GM12878 (cell line): ENCODE measurements around the gene CAPS. TPM values are rescaled to one million over a fixed set of nuclear protein-coding genes. Genes with fewer than 3 reads are reported as not detected.

Experiments
- ATAC-seq: fragments of 200-7000 bp; cut with Tn5 transposase; 3 replicates; pipeline ENCODE4 v1.9.1; 2020; ENCODE audit warnings: mild to moderate bottlenecking, moderate library complexity
- BruUV-seq: library from RNA; stranded (reverse); fragments of 400-500 nt; replicated peaks from 2 replicates; lab custom pipeline; 2021; lab: Mats Ljungman, UMichigan
- CTCF ChIA-PET: fragments of 300-600 bp; sonication (Branson Sonifier 250); formaldehyde crosslinking; extraction: SDS; loops from one replicate; lab custom pipeline; 2021; ENCODE audit warnings: inconsistent platforms; lab: Yijun Ruan, JAX
- POLR2A ChIA-PET: fragments of 350-600 bp; formaldehyde crosslinking; extraction: SDS; loops from one replicate; lab custom pipeline; 2021; ENCODE audit warnings: inconsistent platforms; lab: Charles Lee
- RAD21 ChIA-PET: fragments of 300-600 bp; sonication (Branson Sonifier 250); formaldehyde crosslinking; loops from one replicate; lab custom pipeline; 2023; ENCODE audit warnings: antibody characterized with exemption; ENCODE audit not compliant: unreplicated experiment; lab: Charles Lee
- SMC1A ChIA-PET: fragments of 300-600 bp; sonication (Branson Sonifier 250); formaldehyde crosslinking; loops from one replicate; lab custom pipeline; 2023; ENCODE audit not compliant: unreplicated experiment, uncharacterized antibody; lab: Charles Lee
- DNase-seq: peaks from one replicate; pipeline ENCODE4 v3.0.0-alpha.2; 2011; ENCODE audit warnings: low read depth, low spot score
- FAIRE-seq: peaks from 3 replicates; lab custom pipeline; 2011; peaks lifted over from hg19 to GRCh38; lab: Jason Lieb, UNC
- H2AFZ ChIP-seq: 2 replicates; pipeline ENCODE4 v1.6.0; 2011; ENCODE audit warnings: low read depth, low read length, control low read depth; ENCODE audit not compliant: control insufficient read depth
- H3K27ac ChIP-seq: 2 replicates; pipeline ENCODE4 v1.5.1; 2011; ENCODE audit warnings: control low read depth; ENCODE audit not compliant: control insufficient read depth, insufficient read depth
- H3K27me3 ChIP-seq, 2 experiments: replicated peaks in 1 of 2; 2 replicates each; pipeline versions ENCODE4 v1.6.0 to v1.6.1; 2011; ENCODE audit warnings: low read length in 1 of 2; ENCODE audit not compliant: control insufficient read depth in 2 of 2, insufficient read depth in 2 of 2
- H3K36me3 ChIP-seq, 2 experiments: 2 replicates each; pipeline ENCODE4 v1.5.1; 2011; ENCODE audit warnings: low read length in 1 of 2; ENCODE audit not compliant: control insufficient read depth in 2 of 2, insufficient read depth in 2 of 2
- H3K4me1 ChIP-seq: 2 replicates; pipeline ENCODE4 v1.6.1; 2011; ENCODE audit warnings: mild to moderate bottlenecking, low read length, moderate library complexity, mixed read lengths; ENCODE audit not compliant: control insufficient read depth, insufficient read depth
- H3K4me2 ChIP-seq: 2 replicates; pipeline ENCODE4 v1.6.0; 2011; ENCODE audit warnings: control low read depth; ENCODE audit not compliant: control insufficient read depth, insufficient read depth
- H3K4me3 ChIP-seq: fragments of 200-600 bp; sonication (generic); 2 replicates; pipeline ENCODE4 v1.5.1; 2016
- H3K79me2 ChIP-seq: 2 replicates; pipeline ENCODE4 v1.6.0; 2011; ENCODE audit warnings: low read length; ENCODE audit not compliant: control insufficient read depth, insufficient read depth
- H3K9ac ChIP-seq: 2 replicates; pipeline ENCODE4 v1.8.0; 2011; ENCODE audit warnings: low read length, control low read depth, mixed read lengths; ENCODE audit not compliant: control insufficient read depth, insufficient read depth
- H3K9me3 ChIP-seq: replicated peaks from 3 replicates; pipeline ENCODE4 v1.5.1; 2011; ENCODE audit warnings: mild to moderate bottlenecking, low read length; ENCODE audit not compliant: control insufficient read depth, insufficient read depth
- H4K20me1 ChIP-seq: 2 replicates; pipeline ENCODE4 v1.6.0; 2011; ENCODE audit not compliant: control insufficient read depth, insufficient read depth
- E4F1 ChIP-seq: fragments of 450-650 bp; IDR thresholded peaks from 2 replicates; pipeline ENCODE4 v1.6.1; 2018; ENCODE audit warnings: borderline replicate concordance, mild to moderate bottlenecking; ENCODE audit not compliant: partially characterized antibody
- POLR2A ChIP-seq: IDR thresholded peaks from 2 replicates; pipeline ENCODE4 v1.6.1; 2011; ENCODE audit warnings: low read depth, mild to moderate bottlenecking, low read length
- POLR2AphosphoS5 ChIP-seq: IDR thresholded peaks from 2 replicates; pipeline ENCODE4 v1.6.1; 2011; ENCODE audit warnings: mild to moderate bottlenecking, low read length, inconsistent platforms
- WGBS: methylation state at CpG from one replicate; pipeline ENCODE4 v1.1.6; 2016; ENCODE audit warnings: low lambda C conversion rate; ENCODE audit not compliant: insufficient replicate concordance, insufficient coverage; ENCODE audit errors: missing lambda C conversion rate; 5-methylcytosine and 5-hydroxymethylcytosine counted together
- in situ Hi-C: fragments of 300-500 bp; cut with MboI; formaldehyde crosslinking; loops from 9 replicates; pipeline ENCODE4 v1.14.3; 2018; ENCODE audit warnings: mixed read lengths
- intact Hi-C: fragments of 100-400 bp; cut with micrococcal nuclease; formaldehyde crosslinking; loops from one replicate; pipeline ENCODE4 v1.14.2; 2022; ENCODE audit not compliant: unreplicated experiment
- polyA plus RNA-seq, 11 experiments: library from polyadenylated mRNA; depleted of rRNA in 4 of 11; unstranded in 6 of 11; stranded (reverse) in 5 of 11; fragments of >200 nt; fragmentation: Nextera tagmentation in 4 of 11; fragmentation: Illumina TruSeq in 1 of 11; extraction: Ambion mirVana in 4 of 11; extraction: Trizol in 1 of 11; gene quantifications; 1 replicate in 1 of 11; 2 replicates in 10 of 11; pipeline versions ENCODE4 v1.2.1 to v1.2.3, GENCODE V29; 2011 to 2016; ENCODE audit warnings: inconsistent platforms in 2 of 11, missing spikeins in 2 of 11, low read depth in 1 of 11
- total RNA-seq, 4 experiments: library from RNA; depleted of rRNA in 3 of 4; stranded (reverse); fragments of >200 nt in 3 of 4; fragmentation: Illumina TruSeq in 1 of 4; extraction: Trizol in 1 of 4; gene quantifications; 2 replicates each; pipeline versions ENCODE4 v1.2.1 to v1.2.3, GENCODE V29; 2013 to 2021

The CAPS gene
- total and polyA plus RNA-seq, 10 of the 15 experiments (the other 5 are each of a cell fraction or from before 2014, with no cell fraction given), result 0.09 to 6.9 (median 2.9) TPM

GRCh38 chr19:5893907-5894703, 19.9 kb upstream of the CAPS start:
- H4K20me1 ChIP-seq, result peaks cover 3% of the 10 kb centered on the region; the same call in 1 of the 2 replicates
- SMC1A ChIA-PET, result no interaction called here
- WGBS, result 91% methylated on average over 28 of the region's 28 CpGs
- in situ Hi-C loops, result no loop called here
- no peak for DNase-seq
- RAD21 ChIA-PET, result no interaction called here
- no peak overlapping the region for H3K9ac ChIP-seq
- ATAC-seq, result no peak
- H2AFZ ChIP-seq, result no peak overlapping the region
- intact Hi-C loops, result no loop called here
- no peaks in the 10 kb centered on the region for H3K4me1 ChIP-seq
- peaks cover 3 to 13% of the 10 kb centered on the region in 2 experiments; a peak in 3 of 4 replicates for H3K36me3 ChIP-seq
- H3K4me2 ChIP-seq, result no peak overlapping the region
- CTCF ChIA-PET, result interaction anchor here (0.8 to 1.1 kb wide), 2 partner anchors 9 to 207 kb away, joined by 4 to 5 read pairs; partner anchors contain the start of gene NDUFA11
- H3K27me3 ChIP-seq, result no peaks in the 10 kb centered on the region
- no peak overlapping the region for H3K27ac ChIP-seq
- H3K79me2 ChIP-seq, result no peaks in the 10 kb centered on the region; the same call in 1 of the 2 replicates
- POLR2A ChIA-PET, result no interaction called here
- H3K4me3 ChIP-seq, result no peak overlapping the region
- TF ChIP-seq E4F1 (no peak), POLR2AphosphoS5 (0 out of 2 replicates have a peak, but pooled peaks have one; percentile 9), POLR2A (peak; percentile 59)
- no peak for FAIRE-seq
- H3K9me3 ChIP-seq, result no peaks in the 10 kb centered on the region
- BruUV-seq, result TSS peak; percentile 27
